ENCODE results near the gene KCNG4. TPM values are rescaled to one million over a fixed set of nuclear protein-coding genes. Genes with fewer than 3 reads are reported as not detected.
A peak's percentile ranks its signal among the peaks of the same experiment; 100 is the strongest.

KCNG4 gene
- total and polyA plus RNA-seq, 2 of the 8 experiments (the other 6 are each of a cell fraction or from before 2014, with no cell fraction given) = not detected

DNA sequence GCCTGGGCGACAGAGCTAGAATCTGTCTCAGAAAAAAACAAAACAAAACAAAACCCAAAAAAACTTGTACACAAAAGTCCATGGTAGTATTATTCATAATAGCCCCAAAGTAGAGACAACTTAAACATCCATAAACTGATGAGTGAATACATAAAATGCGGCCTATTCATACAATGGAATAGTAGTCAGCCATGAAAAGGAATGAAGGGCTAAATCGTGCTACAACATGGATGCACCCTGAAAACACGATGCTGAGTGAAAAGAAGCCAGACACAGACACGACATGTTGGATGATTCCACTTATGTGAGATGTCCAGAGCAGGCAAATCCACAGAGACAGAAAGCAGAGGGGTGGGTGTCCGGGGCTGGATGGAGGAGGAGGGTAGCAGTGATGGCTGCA lies 12.3 kb downstream of the KCNG4 start:
- Histone ChIP-seq H3K23ac (ENCODE audit: insufficient read length) (no peak overlapping the region), H4K91ac (replicated peaks; ENCODE audit: insufficient read length, low read length) (peak overlapping the region; percentile 79), H3K79me1 (ENCODE audit: low read depth, low read length) (no peaks in the 10 kb centered on the region), H3K4me1 (replicated peaks in 1 of 4; ENCODE audit: control insufficient read depth in 3 of 4, insufficient read depth in 4 of 4, low read length in 3 of 4) (peaks cover 0 to 12% (median 6%) of the 10 kb centered on the region in 4 experiments; a peak in 6 of 7 replicates), H3K18ac (ENCODE audit: extremely low read depth, low read length) (no peak overlapping the region), H2AFZ (ENCODE audit: low read length) (0 out of 2 replicates have a peak overlapping the region, but pooled peaks have one; percentile 80), H2BK5ac (ENCODE audit: low read depth, low read length) (peak overlapping the region; percentile 83; the same call in 1 of the 2 replicates), H2BK20ac (ENCODE audit: low read length) (peak overlapping the region; percentile 69; the same call in 1 of the 2 replicates), H4K5ac (ENCODE audit: insufficient read length, low read depth, low read length) (no peak overlapping the region), H2BK15ac (ENCODE audit: low read length) (peak overlapping the region; percentile 88; the same call in 1 of the 2 replicates), H3K9ac (replicated peaks in 1 of 4; ENCODE audit: extremely low read depth in 1 of 4, low read depth in 3 of 4, low read length in 3 of 4) (no peak overlapping the region), H3K27ac (ENCODE audit: low read depth, low read length) (no peak overlapping the region), H3K4me3 (ENCODE audit: extremely low read depth in 1 of 4, insufficient read depth in 2 of 4, low read depth in 3 of 4, low read length in 4 of 4) (no peak overlapping the region), H3K4ac (replicated peaks; ENCODE audit: insufficient read length, low read depth, low read length) (peak overlapping the region; percentile 70), H3K4me2 (ENCODE audit: insufficient read depth in 1 of 2, low read depth in 2 of 2, low read length in 2 of 2) (peak overlapping the region; percentile 34; a peak in 1 of 4 replicates), H3K9me3 (ENCODE audit: insufficient read depth in 2 of 2, low read depth in 1 of 2, low read length in 1 of 2) (no peaks in the 10 kb centered on the region), H3K27me3 (replicated peaks in 1 of 4; ENCODE audit: control insufficient read depth in 3 of 4, extremely low read depth in 1 of 4, insufficient read depth in 3 of 4, low read length in 3 of 4) (no peaks in the 10 kb centered on the region), H4K20me1 (replicated peaks in 1 of 2; ENCODE audit: control insufficient read depth in 1 of 2, insufficient read depth in 2 of 2, low read length in 2 of 2) (no peaks in the 10 kb centered on the region), H4K8ac (ENCODE audit: extremely low read depth, insufficient read depth, low read length) (no peak overlapping the region), H3K23me2 (ENCODE audit: low read depth, low read length) (no peaks in the 10 kb centered on the region), H3K36me3 (ENCODE audit: control insufficient read depth in 2 of 4, insufficient read depth in 4 of 4, low read length in 3 of 4) (no peaks in the 10 kb centered on the region), H2AK5ac (ENCODE audit: low read depth, low read length) (no peak overlapping the region), H3K56ac (replicated peaks; ENCODE audit: insufficient read length, low read depth, low read length) (no peak overlapping the region), H2BK12ac (ENCODE audit: low read depth, low read length) (peak overlapping the region; percentile 39; the same call in 1 of the 2 replicates), H3K79me2 (ENCODE audit: control insufficient read depth in 1 of 2, insufficient read depth in 2 of 2, low read length in 2 of 2) (no peaks in the 10 kb centered on the region), H2BK120ac (replicated peaks; ENCODE audit: low read depth, low read length) (no peak overlapping the region), H3K14ac (ENCODE audit: insufficient read length) (no peak overlapping the region)
- CTCF ChIA-PET (ENCODE audit: partially characterized antibody) = interaction anchor here (0.7 to 1.4 kb wide), 6 partner anchors 13 to 256 kb away, joined by 3 to 4 read pairs (median 4); partner anchors contain the start of gene KCNG4
- TF ChIP-seq RXRA (IDR thresholded peaks at IDR 0.05; ENCODE audit: insufficient read depth, low read depth, low read length) = no peak
- TF ChIP-seq EP300 (IDR thresholded peaks at IDR 0.05; ENCODE audit: borderline replicate concordance in 1 of 2, low read depth in 2 of 2, low read length in 2 of 2) = no peak
- no peak for TF ChIP-seq NRF1 (IDR thresholded peaks at IDR 0.05; ENCODE audit: low read depth, low read length)
- TF ChIP-seq NANOG (IDR thresholded peaks at IDR 0.05; ENCODE audit: insufficient read depth, low read depth, low read length, poor library complexity, severe bottlenecking) = no peak
- POLR2A ChIA-PET (ENCODE audit: partially characterized antibody) = interaction anchor here (0.6 kb wide), 1 partner anchor 111 kb away, joined by 4 read pairs; the partner anchor contains the start of gene MBTPS1
- FAIRE-seq = no peak
- DNase-seq (ENCODE audit: low read depth in 1 of 2, low spot score in 2 of 2) = no peak
- WGBS, 2 experiments (ENCODE audit: extremely low coverage in 1 of 2, insufficient coverage in 1 of 2, insufficient read length in 1 of 2, insufficient replicate concordance in 2 of 2, low coverage in 1 of 2, low lambda C conversion rate in 2 of 2, missing lambda C conversion rate in 1 of 2) = 90% methylated on average over 6 of the region's 6 CpGs; no CpG with 5 or more reads in 1 of the 2 experiments

Data from H1 (cell line).